PC-9 (cell line): ENCODE measurements around the gene AGAP1. TPM values are rescaled to one million over a fixed set of nuclear protein-coding genes. Genes with fewer than 3 reads are reported as not detected.

ENCODE experiments used
- BruUV-seq: library from RNA; stranded (reverse); fragments of 400-500 nt; replicated peaks from 2 replicates; lab custom pipeline; 2021; lab: Mats Ljungman, UMichigan
- CTCF ChIA-PET: fragments of 300-600 bp; sonication (Branson Sonifier 250); formaldehyde crosslinking; loops from one replicate; lab custom pipeline; 2022; ENCODE audit warnings: antibody characterized with exemption; lab: Charles Lee
- POLR2A ChIA-PET: fragments of 300-600 bp; sonication (Branson Sonifier 250); formaldehyde crosslinking; loops from one replicate; lab custom pipeline; 2022; ENCODE audit warnings: antibody characterized with exemption; ENCODE audit not compliant: unreplicated experiment; lab: Charles Lee
- DNase-seq, 2 experiments: peaks; one replicate each; pipeline versions ENCODE4 v3.0.0 to v3.0.0-alpha.2; 2015 to 2022; ENCODE audit warnings: mixed read lengths in 1 of 2
- H2AFZ ChIP-seq: fragments of 200-600 bp; sonication (generic); 2 replicates; pipeline ENCODE4 v1.8.1; 2017; ENCODE audit warnings: antibody characterized with exemption
- H3F3A ChIP-seq: fragments of 200-600 bp; sonication (generic); 2 replicates; pipeline ENCODE4 v1.8.1; 2017; ENCODE audit warnings: antibody characterized with exemption, mild to moderate bottlenecking, low read depth; ENCODE audit not compliant: insufficient read depth
- H3K27ac ChIP-seq: fragments of 200-600 bp; sonication (generic); 2 replicates; pipeline ENCODE4 v1.6.1; 2016; ENCODE audit warnings: mixed run types
- H3K27me3 ChIP-seq: fragments of 200-600 bp; sonication (generic); 2 replicates; pipeline ENCODE4 v1.6.1; 2016; ENCODE audit warnings: low read depth, mixed run types; ENCODE audit not compliant: insufficient read depth
- H3K36me3 ChIP-seq: fragments of 200-600 bp; sonication (generic); 2 replicates; pipeline ENCODE4 v1.6.1; 2016; ENCODE audit warnings: low read depth, mixed run types
- H3K4me1 ChIP-seq: fragments of 200-600 bp; sonication (generic); replicated peaks from 2 replicates; pipeline ENCODE4 v1.6.1; 2016; ENCODE audit warnings: mixed run types; ENCODE audit not compliant: insufficient read depth
- H3K4me2 ChIP-seq: fragments of 200-600 bp; sonication (generic); 2 replicates; pipeline ENCODE4 v1.6.1; 2017; ENCODE audit warnings: mixed run types
- H3K4me3 ChIP-seq: fragments of 200-600 bp; sonication (generic); 2 replicates; pipeline ENCODE4 v1.6.1; 2016; ENCODE audit warnings: mixed run types
- H3K79me2 ChIP-seq: fragments of 200-600 bp; sonication (generic); 2 replicates; pipeline ENCODE4 v1.6.1; 2017; ENCODE audit warnings: low read depth, mixed run types
- H3K9me2 ChIP-seq: fragments of 200-600 bp; sonication (generic); 2 replicates; pipeline ENCODE4 v1.8.1; 2017; ENCODE audit warnings: mild to moderate bottlenecking; ENCODE audit not compliant: insufficient read depth
- H3K9me3 ChIP-seq: fragments of 200-600 bp; sonication (generic); 2 replicates; pipeline ENCODE4 v1.8.1; 2016; ENCODE audit warnings: low read depth; ENCODE audit not compliant: insufficient read depth
- H4K20me1 ChIP-seq: fragments of 200-600 bp; sonication (generic); 2 replicates; pipeline ENCODE4 v1.8.1; 2017; ENCODE audit not compliant: insufficient read depth
- EZH2 ChIP-seq: fragments of 200-600 bp; sonication (generic); IDR thresholded peaks from 2 replicates; pipeline ENCODE4 v1.8.0; 2017; ENCODE audit warnings: antibody characterized with exemption, low read depth
- intact Hi-C: fragments of 100-400 bp; cut with micrococcal nuclease; formaldehyde crosslinking; loops from one replicate; pipeline ENCODE4 v1.10.0; 2022; ENCODE audit not compliant: unreplicated experiment
- total RNA-seq: library from RNA; stranded (reverse); gene quantifications from 2 replicates; pipeline ENCODE4 v1.2.3, GENCODE V29; 2021
- TF ChIP-seq, protein P1 (sequence below): fragments of 200-600 bp; sonication (generic); conservative IDR thresholded peaks from 2 replicates; pipeline ENCODE4 v1.6.1; 2017; ENCODE audit warnings: mixed run types, antibody characterized with exemption, mild to moderate bottlenecking, moderate library complexity

Gene AGAP1
- total RNA-seq, 1 experiment from 2014 or later = 91.4 TPM

DNA sequence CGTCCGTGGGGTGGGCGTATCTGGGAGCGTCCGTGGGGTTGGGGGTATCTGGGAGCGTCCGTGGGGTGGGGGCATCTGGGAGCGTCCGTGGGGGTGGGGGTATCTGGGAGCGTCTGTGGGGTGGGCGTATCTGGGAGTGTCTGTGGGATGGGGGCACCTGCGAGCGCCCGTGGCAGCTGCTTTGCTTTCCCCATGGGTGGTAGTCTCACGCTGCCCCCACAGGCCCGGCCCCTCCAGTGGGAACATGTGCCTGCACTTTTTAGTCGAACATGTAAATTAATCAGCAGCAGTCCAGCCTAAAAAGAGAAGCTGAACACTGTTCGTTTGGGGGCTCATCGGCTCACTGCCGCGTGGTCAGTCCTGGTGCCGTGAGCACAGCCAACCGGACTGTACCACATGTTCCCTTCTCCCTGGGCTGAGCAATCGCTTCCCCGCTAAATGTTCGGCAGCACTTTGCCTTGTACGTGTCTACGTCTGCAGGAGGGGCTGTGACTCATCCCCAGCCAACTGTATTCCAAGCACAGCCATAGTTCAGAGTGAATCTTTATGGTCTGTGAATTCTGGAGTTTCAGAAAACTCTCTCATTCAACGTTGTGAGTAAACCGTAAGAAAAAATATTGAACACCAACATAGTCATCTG is 271.5 kb downstream of the AGAP1 start:
- ChIA-PET CTCF (interaction anchor here (0.6 to 1.7 kb wide), 6 partner anchors 14 to 926 kb away, joined by 3 to 7 read pairs (median 5); no protein-coding TSS in a partner anchor), POLR2A (interaction anchor here (0.7 kb wide), 1 partner anchor 56 kb away, joined by 3 read pairs; no protein-coding TSS in a partner anchor)
- intact Hi-C loops = no loop called here
- BruUV-seq = no TSS peak
- H3F3A ChIP-seq = peaks cover 22% of the 10 kb centered on the region
- H4K20me1 ChIP-seq = peaks cover 27% of the 10 kb centered on the region; the same call in 1 of the 2 replicates
- no peaks in the 10 kb centered on the region for H3K27me3 ChIP-seq
- 0 out of 2 replicates have a peak, but pooled peaks cover 3% of the 10 kb centered on the region for H3K79me2 ChIP-seq
- TF ChIP-seq EZH2 = no peak
- TF ChIP-seq, protein P1, sequence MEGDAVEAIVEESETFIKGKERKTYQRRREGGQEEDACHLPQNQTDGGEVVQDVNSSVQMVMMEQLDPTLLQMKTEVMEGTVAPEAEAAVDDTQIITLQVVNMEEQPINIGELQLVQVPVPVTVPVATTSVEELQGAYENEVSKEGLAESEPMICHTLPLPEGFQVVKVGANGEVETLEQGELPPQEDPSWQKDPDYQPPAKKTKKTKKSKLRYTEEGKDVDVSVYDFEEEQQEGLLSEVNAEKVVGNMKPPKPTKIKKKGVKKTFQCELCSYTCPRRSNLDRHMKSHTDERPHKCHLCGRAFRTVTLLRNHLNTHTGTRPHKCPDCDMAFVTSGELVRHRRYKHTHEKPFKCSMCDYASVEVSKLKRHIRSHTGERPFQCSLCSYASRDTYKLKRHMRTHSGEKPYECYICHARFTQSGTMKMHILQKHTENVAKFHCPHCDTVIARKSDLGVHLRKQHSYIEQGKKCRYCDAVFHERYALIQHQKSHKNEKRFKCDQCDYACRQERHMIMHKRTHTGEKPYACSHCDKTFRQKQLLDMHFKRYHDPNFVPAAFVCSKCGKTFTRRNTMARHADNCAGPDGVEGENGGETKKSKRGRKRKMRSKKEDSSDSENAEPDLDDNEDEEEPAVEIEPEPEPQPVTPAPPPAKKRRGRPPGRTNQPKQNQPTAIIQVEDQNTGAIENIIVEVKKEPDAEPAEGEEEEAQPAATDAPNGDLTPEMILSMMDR = no peak
- H2AFZ ChIP-seq = no peak overlapping the region
- H3K9me2 ChIP-seq = no peaks in the 10 kb centered on the region
- H3K4me3 ChIP-seq = no peak overlapping the region
- H3K9me3 ChIP-seq = no peaks in the 10 kb centered on the region
- H3K36me3 ChIP-seq = no peaks in the 10 kb centered on the region
- no peak overlapping the region for H3K4me2 ChIP-seq
- DNase-seq = no peak
- no peak overlapping the region for H3K27ac ChIP-seq
- no peaks in the 10 kb centered on the region for H3K4me1 ChIP-seq

DNA sequence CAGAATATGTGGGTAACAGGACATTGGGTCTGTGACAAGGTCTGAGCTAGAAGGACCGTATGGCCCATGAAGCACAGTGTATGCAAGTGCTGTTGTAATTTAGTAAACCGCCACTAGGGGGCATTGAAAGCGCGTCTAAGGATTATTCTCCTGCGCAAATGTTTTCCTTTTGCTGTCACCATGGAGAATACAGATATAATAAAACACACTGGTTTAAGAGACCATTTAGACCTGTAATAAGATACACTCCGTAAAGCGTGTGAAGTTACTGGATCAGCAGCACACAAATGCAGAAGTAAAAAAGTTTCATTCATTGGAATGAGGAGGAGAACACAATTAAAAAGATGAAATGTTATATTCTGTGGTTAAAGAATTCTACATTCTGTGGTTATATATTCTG is 272.4 kb downstream of the AGAP1 start:
- Histone ChIP-seq H3K4me3 (no peak overlapping the region), H3K9me3 (no peaks in the 10 kb centered on the region), H3F3A (peaks cover 22% of the 10 kb centered on the region), H3K27ac (no peak overlapping the region), H3K79me2 (0 out of 2 replicates have a peak, but pooled peaks cover 3% of the 10 kb centered on the region), H3K27me3 (no peaks in the 10 kb centered on the region), H3K4me1 (no peaks in the 10 kb centered on the region), H3K36me3 (no peaks in the 10 kb centered on the region), H3K4me2 (no peak overlapping the region), H3K9me2 (no peaks in the 10 kb centered on the region), H2AFZ (no peak overlapping the region), H4K20me1 (peaks cover 27% of the 10 kb centered on the region; the same call in 1 of the 2 replicates)
- ChIA-PET CTCF (interaction anchor here (0.5 to 1.7 kb wide), 8 partner anchors 13 to 1827 kb away, joined by 3 to 13 read pairs (median 5); no protein-coding TSS in a partner anchor), POLR2A (interaction anchor here (0.5 to 0.7 kb wide), 3 partner anchors 57 to 1295 kb away, joined by 3 to 6 read pairs (median 3); no protein-coding TSS in a partner anchor)
- intact Hi-C loops = loop anchor here (1.0 kb wide), 1 partner anchor 414 kb away; no protein-coding TSS in a partner anchor
- TF ChIP-seq EZH2 = no peak
- TF ChIP-seq, protein P1 = peak; percentile 99
- DNase-seq = peak; percentile 81 to 82
- no TSS peak for BruUV-seq

DNA sequence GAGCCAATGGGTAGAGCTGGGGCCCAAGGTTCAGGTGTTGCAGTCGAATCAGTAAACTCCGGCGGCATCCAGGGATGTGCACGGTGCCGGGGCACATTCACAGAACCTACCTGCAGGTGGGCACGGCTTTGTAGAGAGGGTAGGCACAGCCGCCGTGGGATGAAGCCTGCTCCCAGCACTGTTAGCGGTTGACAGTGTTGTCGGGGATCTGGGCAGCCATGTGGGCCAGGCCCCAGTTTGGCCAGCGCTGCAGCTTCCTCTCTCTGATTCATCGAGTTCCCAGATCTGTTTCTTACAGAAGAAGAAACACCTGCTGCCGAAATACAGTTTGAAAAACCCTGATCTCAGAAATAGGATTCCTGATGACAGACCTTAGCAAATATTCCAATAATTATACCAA is 274.8 kb downstream of the AGAP1 start:
- Histone ChIP-seq H3K27me3 (no peaks in the 10 kb centered on the region), H3K36me3 (no peaks in the 10 kb centered on the region; the same call in 1 of the 2 replicates), H3K4me3 (no peak overlapping the region), H4K20me1 (peaks cover 27% of the 10 kb centered on the region; the same call in 1 of the 2 replicates), H2AFZ (no peak overlapping the region), H3K27ac (no peak overlapping the region), H3K4me1 (no peaks in the 10 kb centered on the region), H3K9me2 (no peaks in the 10 kb centered on the region), H3K79me2 (0 out of 2 replicates have a peak, but pooled peaks cover 3% of the 10 kb centered on the region), H3F3A (peaks cover 15% of the 10 kb centered on the region), H3K4me2 (no peak overlapping the region), H3K9me3 (no peaks in the 10 kb centered on the region)
- ChIA-PET POLR2A (interaction anchor here (0.9 kb wide), 1 partner anchor 872 kb away, joined by 5 read pairs; no protein-coding TSS in a partner anchor), CTCF (no interaction called here)
- intact Hi-C loops = no loop called here
- no peak for DNase-seq
- TF ChIP-seq, protein P1 = no peak
- no peak for TF ChIP-seq EZH2
- no TSS peak for BruUV-seq
